DMS 273 (cell line): ENCODE results near the gene SND1.

ENCODE experiments used
- DNase-seq: peaks from one replicate; lab custom pipeline; 2025; ENCODE audit not compliant: unreplicated experiment; lab: John Stamatoyannopoulos, UW

Gene SND1

GRCh38 chr7:127718340-127718679, 66.3 kb downstream of the SND1 start:
- DNase-seq: no peak

DNA sequence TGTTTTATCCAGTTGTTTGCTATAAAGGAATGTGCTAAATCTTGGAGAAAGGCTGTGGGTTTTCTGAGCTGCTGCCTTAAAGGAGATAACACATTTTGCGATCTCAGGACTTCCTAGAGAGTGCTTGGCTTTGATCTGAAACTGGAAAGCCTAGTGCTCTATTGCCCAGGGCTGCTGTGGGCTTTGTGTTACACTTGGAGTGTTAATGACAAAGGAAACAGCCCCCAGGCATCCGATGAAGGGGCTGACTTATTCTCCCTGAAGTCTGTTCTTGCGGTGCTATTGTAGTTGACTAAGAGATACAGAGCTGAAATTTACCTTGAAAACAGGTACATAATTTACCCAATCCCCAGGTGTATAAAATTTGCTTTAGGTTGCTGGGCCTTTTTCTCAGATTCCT, 74.5 kb downstream of the SND1 start:
- no peak for DNase-seq

- no peak for DNase-seq
Observed at GRCh38 chr7:127730658-127731276, 78.8 kb downstream of the SND1 start.

- no peak for DNase-seq
Observed at GRCh38 chr7:127731431-127732080, 79.6 kb downstream of the SND1 start.

DNA sequence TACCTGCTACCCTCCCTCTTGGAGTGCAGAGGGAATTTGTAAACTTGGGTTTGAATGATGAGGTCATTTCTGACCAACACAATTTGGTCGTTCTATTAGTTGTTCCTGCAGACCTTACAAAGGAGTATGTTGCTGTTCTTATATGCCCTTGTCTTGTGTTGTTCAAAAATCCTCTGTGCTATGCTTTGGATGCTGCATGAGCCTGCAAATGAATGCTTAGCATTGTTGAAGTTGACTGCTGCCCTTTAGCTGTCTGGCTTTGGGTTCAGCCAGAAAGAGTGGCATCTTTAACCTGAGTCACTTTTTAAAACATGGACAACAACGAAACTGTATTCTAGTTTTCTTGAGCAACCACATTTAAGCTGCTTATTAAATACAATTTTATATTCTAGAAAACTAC, 80.3 kb downstream of the SND1 start:
- DNase-seq: no peak

GRCh38 chr7:127733986-127734385, 82.0 kb downstream of the SND1 start:
- DNase-seq: no peak

GRCh38 chr7:127736511-127736910, 84.5 kb downstream of the SND1 start:
- no peak for DNase-seq

- no peak for DNase-seq
Observed at GRCh38 chr7:127738859-127739258, 86.9 kb downstream of the SND1 start.

GRCh38 chr7:127741764-127742375, 89.9 kb downstream of the SND1 start:
- no peak for DNase-seq

DNA sequence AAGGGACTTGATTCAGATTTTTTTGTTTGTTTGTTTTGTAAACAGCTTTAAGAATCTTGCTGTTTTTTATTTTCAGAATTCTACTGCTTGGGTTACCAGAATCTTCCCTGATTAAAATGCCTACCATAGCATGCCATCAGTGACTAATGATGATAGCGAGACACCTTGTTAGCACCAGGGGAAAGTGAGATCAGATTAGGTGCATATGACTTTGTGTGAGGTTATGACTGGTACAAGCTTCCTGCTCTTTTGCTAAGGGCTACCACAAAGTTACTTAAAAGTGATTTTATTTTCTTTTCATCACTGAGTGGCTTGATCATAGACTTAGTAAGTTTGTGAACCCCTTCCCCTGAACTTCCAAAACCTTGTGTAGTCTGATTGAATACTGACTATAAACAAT, 93.5 kb downstream of the SND1 start:
- no peak for DNase-seq

- no peak for DNase-seq
Observed at GRCh38 chr7:127751062-127751461, 99.1 kb downstream of the SND1 start.

- peak; percentile 25 for DNase-seq
Observed at GRCh38 chr7:127751490-127752448, 99.8 kb downstream of the SND1 start.

DNA sequence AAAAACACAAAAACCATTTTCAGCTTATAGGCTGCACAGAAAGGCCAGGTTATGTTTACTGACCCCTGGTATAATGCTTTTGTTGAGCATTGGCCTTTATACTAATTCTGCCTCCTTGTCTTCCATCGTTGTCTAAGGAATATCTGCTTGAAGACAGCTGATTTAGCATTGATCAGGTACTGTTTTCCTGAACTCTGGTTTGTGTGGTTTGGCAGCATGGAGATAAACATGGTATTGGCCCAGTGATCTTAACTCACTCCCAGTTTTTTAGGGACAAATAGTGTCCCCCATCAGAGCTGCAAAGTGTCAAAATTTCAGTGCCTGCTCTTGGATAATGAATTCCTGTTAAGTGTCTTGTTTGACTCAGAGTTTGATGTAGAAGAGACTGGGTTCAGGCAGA, 100.8 kb downstream of the SND1 start:
- DNase-seq: no peak

DNA sequence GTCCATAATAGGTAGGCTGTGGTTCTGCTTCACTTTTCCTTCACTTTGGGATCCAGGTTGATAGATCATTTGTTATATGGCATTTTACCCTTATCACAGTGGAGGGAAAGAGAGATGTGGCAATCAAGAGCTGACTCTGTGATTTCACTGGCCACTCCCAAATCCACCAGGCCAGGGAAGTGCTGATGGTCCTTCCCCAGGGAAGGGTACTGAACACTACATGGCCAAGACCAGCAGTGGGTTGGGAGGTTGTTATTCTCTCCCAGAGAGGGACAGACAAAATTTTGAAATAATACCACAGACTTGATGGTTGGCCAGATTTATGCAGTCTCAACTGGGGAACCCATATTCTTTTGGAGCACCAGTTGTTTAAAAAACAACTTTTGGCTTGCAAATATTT, 102.5 kb downstream of the SND1 start:
- DNase-seq: no peak

DNA sequence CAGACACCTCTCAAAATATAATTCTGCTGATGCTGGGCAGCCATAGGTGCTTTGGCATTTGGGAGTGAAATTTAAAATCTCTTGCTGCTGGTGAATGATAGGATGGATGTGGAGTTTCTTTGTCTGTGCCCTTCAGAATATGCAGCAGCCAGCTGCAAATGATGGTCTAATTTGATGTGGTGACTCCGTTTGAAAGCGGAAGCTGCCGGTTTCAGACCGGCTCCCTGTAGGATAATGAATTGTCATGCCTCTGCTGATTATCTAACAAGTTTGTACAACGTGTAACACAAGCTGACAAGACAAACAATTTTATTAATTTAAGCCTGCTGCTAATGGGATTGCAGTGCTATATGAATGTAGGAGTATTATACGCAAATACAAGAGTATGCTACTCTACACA, 103.5 kb downstream of the SND1 start:
- DNase-seq: no peak

DNA sequence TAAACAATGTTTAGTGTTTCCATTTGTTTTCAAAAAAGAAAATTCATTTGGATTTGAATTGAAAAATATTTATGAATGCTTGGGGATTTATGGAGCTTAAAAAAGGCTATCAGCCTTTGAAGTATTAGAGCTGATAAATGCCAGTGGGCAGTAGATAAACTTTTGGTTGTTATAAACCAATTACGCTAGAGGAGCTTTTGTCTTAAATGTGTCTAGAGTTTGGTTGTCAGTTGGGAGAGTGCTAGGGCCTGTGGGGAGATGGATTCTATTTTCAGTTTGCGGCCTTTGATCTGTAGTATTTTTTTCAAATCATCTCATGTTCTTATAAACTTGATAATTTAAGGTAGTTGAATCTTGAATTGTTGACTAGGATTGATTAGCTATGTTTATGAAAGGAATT, 104.0 kb downstream of the SND1 start:
- DNase-seq: no peak

DNA sequence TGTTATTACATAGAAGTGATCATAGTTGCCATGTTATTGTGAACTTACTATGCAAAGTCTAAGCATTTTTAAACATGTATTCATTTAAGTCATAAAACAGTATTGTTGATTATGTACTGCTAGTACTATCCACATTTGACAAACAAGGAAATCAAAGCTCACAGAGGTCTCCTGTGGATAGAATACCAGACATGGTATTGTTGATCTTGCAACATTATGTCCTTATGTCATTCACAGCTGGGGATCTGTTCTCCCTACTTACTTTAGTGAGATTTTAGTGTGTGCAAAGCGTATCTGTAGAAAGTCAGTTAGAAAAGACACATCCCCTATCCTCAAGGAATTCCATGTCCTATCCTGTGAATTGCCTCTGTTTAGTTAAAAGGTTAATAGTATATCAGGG, 106.1 kb downstream of the SND1 start:
- peak; percentile 14 for DNase-seq

GRCh38 chr7:127758845-127759244, 106.9 kb downstream of the SND1 start:
- DNase-seq: no peak

- DNase-seq: no peak
Observed at GRCh38 chr7:127759945-127760421, 108.0 kb downstream of the SND1 start.

DNA sequence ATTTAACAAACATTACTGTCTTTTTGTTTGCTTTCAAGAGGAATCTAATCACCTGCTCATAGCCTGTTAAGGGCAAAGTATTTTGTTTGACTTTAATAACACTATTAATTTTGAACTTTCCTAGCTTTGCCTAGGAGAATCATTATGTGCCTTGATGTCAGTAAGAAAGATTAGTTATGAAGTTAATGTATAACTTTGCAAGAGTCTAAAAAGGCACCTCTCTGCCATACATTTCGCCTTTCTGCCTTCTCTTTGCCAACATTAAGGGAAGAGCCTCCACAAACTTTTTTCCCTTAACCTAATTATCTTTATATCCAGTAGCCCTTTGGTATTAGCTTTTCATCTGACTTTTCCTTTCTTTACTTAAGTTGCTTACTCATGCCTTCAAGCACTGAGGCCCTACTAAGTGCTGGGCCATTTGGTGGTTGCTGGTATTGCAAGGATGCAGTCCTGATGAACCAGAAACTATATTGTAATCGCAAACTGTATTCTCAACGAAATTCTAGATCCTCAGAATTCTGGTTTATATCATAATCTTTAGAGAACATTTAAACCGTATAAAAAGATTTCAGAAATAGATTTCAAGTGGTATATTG, 108.5 kb downstream of the SND1 start:
- no peak for DNase-seq

DNA sequence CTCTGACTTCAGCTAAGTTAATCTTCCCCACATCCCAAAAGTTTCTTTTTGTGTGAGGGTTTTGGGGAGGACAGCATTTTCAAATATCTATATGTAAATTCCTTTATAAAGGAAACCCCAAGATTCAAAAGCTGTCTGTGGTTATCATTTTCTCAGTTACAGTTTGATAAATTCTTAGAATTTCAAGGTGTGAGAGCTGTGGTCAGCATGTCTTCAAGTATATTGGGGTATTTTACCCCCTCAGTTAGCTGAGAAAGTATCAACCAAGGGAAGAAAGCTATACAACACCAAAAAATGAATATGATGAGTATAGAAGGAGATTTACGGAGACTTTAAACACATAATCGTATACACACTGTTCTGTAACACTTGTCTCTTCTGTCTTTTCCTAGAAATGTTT, 109.2 kb downstream of the SND1 start:
- DNase-seq: no peak
